Fibroblast of lung (primary cell): Measurements from ENCODE around the gene ACSF2. TPM values are rescaled to one million over a fixed set of nuclear protein-coding genes. Genes with fewer than 3 reads are reported as not detected.

Experiments
- DNase-seq, 2 donors: peaks; one replicate each; pipeline versions ENCODE4 v3.0.0 to v3.0.0-alpha.2; 2010; ENCODE audit warnings: low read depth in 2 of 2
- H2AFZ ChIP-seq: 2 replicates; pipeline ENCODE4 v1.5.1; 2012; ENCODE audit warnings: low read length, control low read depth, inconsistent platforms
- H3K27ac ChIP-seq: 2 replicates; pipeline ENCODE4 v1.5.1; 2011; ENCODE audit warnings: low read length, control low read depth; ENCODE audit not compliant: insufficient read depth
- H3K27me3 ChIP-seq: 2 replicates; pipeline ENCODE4 v1.5.1; 2011; ENCODE audit warnings: mild to moderate bottlenecking, low read length; ENCODE audit not compliant: control insufficient read depth, insufficient read depth
- H3K36me3 ChIP-seq: 2 replicates; pipeline ENCODE4 v1.5.1; 2011; ENCODE audit warnings: low read length; ENCODE audit not compliant: control insufficient read depth, insufficient read depth
- H3K4me1 ChIP-seq: 2 replicates; pipeline ENCODE4 v1.5.1; 2011; ENCODE audit warnings: low read length; ENCODE audit not compliant: control insufficient read depth, insufficient read depth; ENCODE audit errors: extremely low read depth
- H3K4me2 ChIP-seq: 2 replicates; pipeline ENCODE4 v1.5.1; 2011; ENCODE audit warnings: low read length, control low read depth; ENCODE audit not compliant: insufficient read depth; ENCODE audit errors: extremely low read depth
- H3K4me3 ChIP-seq, 4 experiments: fragments of 200-600 bp in 1 of 4; sonication (generic) in 1 of 4; replicated peaks in 1 of 4; 2 replicates each; pipeline ENCODE4 v1.5.1; 2011 to 2016; ENCODE audit warnings: low read length in 4 of 4, low read depth in 3 of 4, mild to moderate bottlenecking in 3 of 4, control low read depth in 2 of 4, inconsistent platforms in 1 of 4, mixed read lengths in 1 of 4; ENCODE audit not compliant: insufficient read depth in 1 of 4; ENCODE audit errors: control extremely low read depth in 1 of 4
- H3K79me2 ChIP-seq: 2 replicates; pipeline ENCODE4 v1.5.1; 2012; ENCODE audit warnings: mild to moderate bottlenecking, low read length, inconsistent platforms; ENCODE audit not compliant: control insufficient read depth, insufficient read depth
- H3K9ac ChIP-seq: 2 replicates; pipeline ENCODE4 v1.5.1; 2011; ENCODE audit warnings: mild to moderate bottlenecking, low read length, control low read depth; ENCODE audit not compliant: insufficient read depth
- H3K9me3 ChIP-seq: 2 replicates; pipeline ENCODE4 v1.5.1; 2012; ENCODE audit warnings: low read depth, low read length; ENCODE audit not compliant: control insufficient read depth, insufficient read depth
- H4K20me1 ChIP-seq: 2 replicates; pipeline ENCODE4 v1.5.1; 2011; ENCODE audit warnings: low read length; ENCODE audit not compliant: control insufficient read depth, insufficient read depth; ENCODE audit errors: extremely low read depth
- CTCF ChIP-seq, 2 donors: IDR thresholded peaks in 1 of 2; conservative IDR thresholded peaks in 1 of 2; 1 replicate in 1 of 2; 2 replicates in 1 of 2; pipeline ENCODE4 v1.5.1; 2011 to 2012; ENCODE audit warnings: low read length in 2 of 2, control low read depth in 1 of 2, inconsistent platforms in 1 of 2, low read depth in 1 of 2, mild to moderate bottlenecking in 1 of 2
- EZH2 ChIP-seq: IDR thresholded peaks from 2 replicates; pipeline ENCODE4 v1.5.1; 2012; ENCODE audit warnings: low read length, control low read depth, mild to moderate bottlenecking; ENCODE audit errors: missing control alignments
- polyA plus RNA-seq, 2 donors: library from polyadenylated mRNA; depleted of rRNA in 1 of 2; stranded (reverse) in 1 of 2; unstranded in 1 of 2; fragments of >200 nt; gene quantifications; 2 replicates each; pipeline ENCODE4 v1.2.1, GENCODE V29; 2011 to 2012; ENCODE audit warnings: missing spikeins in 1 of 2
- total RNA-seq: library from RNA; depleted of rRNA; stranded (reverse); fragments of >200 nt; gene quantifications from 2 replicates; pipeline ENCODE4 v1.2.1, GENCODE V29; 2014

The ACSF2 gene
- total and polyA plus RNA-seq, 2 donors (not counting 1 experiment from before 2014, with no cell fraction given) = 16.5 to 23.6 TPM

GRCh38 chr17:50514936-50515702 lies 89.1 kb downstream of the ACSF2 start:
- no peak for TF ChIP-seq CTCF (conservative IDR thresholded peaks at IDR 0.05 in 1 of 2, IDR thresholded peaks at IDR 0.05 in 1 of 2; ENCODE audit: low read depth in 1 of 2, low read length in 2 of 2)
- no peak for TF ChIP-seq EZH2
- Histone ChIP-seq H3K79me2 (no peaks in the 10 kb centered on the region), H3K27me3 (peaks cover 3% of the 10 kb centered on the region), H3K9ac (no peak overlapping the region), H3K36me3 (no peaks in the 10 kb centered on the region), H3K9me3 (no peaks in the 10 kb centered on the region), H3K4me2 (no peak overlapping the region), H2AFZ (no peak overlapping the region), H3K27ac (no peak overlapping the region), H3K4me3 (no peak overlapping the region), H3K4me1 (no peaks in the 10 kb centered on the region), H4K20me1 (no peaks in the 10 kb centered on the region)
- peak in 1 of 2 donors; percentile 39 for DNase-seq

GRCh38 chr17:50517011-50517410 lies 91.0 kb downstream of the ACSF2 start:
- Histone ChIP-seq H4K20me1 (no peaks in the 10 kb centered on the region), H2AFZ (no peak overlapping the region), H3K4me3 (no peak overlapping the region), H3K36me3 (no peaks in the 10 kb centered on the region), H3K27me3 (peaks cover 3% of the 10 kb centered on the region), H3K79me2 (no peaks in the 10 kb centered on the region), H3K9me3 (no peaks in the 10 kb centered on the region), H3K4me1 (no peaks in the 10 kb centered on the region), H3K27ac (no peak overlapping the region), H3K9ac (no peak overlapping the region), H3K4me2 (no peak overlapping the region)
- no peak for TF ChIP-seq CTCF (conservative IDR thresholded peaks at IDR 0.05 in 1 of 2, IDR thresholded peaks at IDR 0.05 in 1 of 2; ENCODE audit: low read depth in 1 of 2, low read length in 2 of 2)
- no peak for TF ChIP-seq EZH2
- DNase-seq = no peak

- no peak overlapping the region for H3K9ac ChIP-seq
- peaks cover 3% of the 10 kb centered on the region for H3K27me3 ChIP-seq
- no peak for DNase-seq
- H3K4me1 ChIP-seq = no peaks in the 10 kb centered on the region
- no peak overlapping the region for H3K4me3 ChIP-seq
- no peaks in the 10 kb centered on the region for H4K20me1 ChIP-seq
- H3K9me3 ChIP-seq = no peaks in the 10 kb centered on the region
- no peaks in the 10 kb centered on the region for H3K36me3 ChIP-seq
- no peak overlapping the region for H2AFZ ChIP-seq
- no peak for TF ChIP-seq EZH2
- no peak overlapping the region for H3K4me2 ChIP-seq
- no peaks in the 10 kb centered on the region for H3K79me2 ChIP-seq
- H3K27ac ChIP-seq = no peak overlapping the region
Measured at GRCh38 chr17:50517504-50518383, 91.7 kb downstream of the ACSF2 start.
